CD4-positive, alpha-beta T cell treated with Interleukin-17A for 1 hour (primary cell): ENCODE results near the gene CFB.
"Not testable (repeated sequence)": the region's sequence is repeated elsewhere in the genome, so short reads cannot be mapped to it uniquely, and the experiment has no call there.

Source experiments
- DNase-seq: peaks from one replicate; pipeline ENCODE4 v3.0.0-alpha.2; 2020

Gene CFB

DNA sequence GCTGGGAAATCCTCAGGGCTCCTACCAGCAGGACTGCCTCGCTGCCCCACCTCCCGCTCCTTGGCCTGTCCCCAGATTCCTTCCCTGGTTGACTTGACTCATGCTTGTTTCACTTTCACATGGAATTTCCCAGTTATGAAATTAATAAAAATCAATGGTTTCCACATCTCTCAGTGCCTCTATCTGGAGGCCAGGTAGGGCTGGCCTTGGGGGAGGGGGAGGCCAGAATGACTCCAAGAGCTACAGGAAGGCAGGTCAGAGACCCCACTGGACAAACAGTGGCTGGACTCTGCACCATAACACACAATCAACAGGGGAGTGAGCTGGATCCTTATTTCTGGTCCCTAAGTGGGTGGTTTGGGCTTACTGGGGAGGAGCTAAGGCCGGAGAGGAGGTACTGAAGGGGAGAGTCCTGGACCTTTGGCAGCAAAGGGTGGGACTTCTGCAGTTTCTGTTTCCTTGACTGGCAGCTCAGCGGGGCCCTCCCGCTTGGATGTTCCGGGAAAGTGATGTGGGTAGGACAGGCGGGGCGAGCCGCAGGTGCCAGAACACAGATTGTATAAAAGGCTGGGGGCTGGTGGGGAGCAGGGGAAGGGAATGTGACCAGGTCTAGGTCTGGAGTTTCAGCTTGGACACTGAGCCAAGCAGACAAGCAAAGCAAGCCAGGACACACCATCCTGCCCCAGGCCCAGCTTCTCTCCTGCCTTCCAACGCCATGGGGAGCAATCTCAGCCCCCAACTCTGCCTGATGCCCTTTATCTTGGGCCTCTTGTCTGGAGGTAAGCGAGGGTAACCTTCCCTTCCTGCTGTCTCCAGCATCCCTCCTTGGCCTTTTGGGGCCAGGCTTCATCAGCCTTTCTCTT lies at the start of gene CFB:
Gene CFB, plus strand, starts transcription at position 589 of the 863 bp plus-strand sequence. Its CDS starts 127 bp downstream, at position 716.
- no peak for DNase-seq

GRCh38 chr6:31896493-31896855 lies 49.4 kb upstream of the CFB start:
- DNase-seq = no peak

GRCh38 chr6:31896856-31897611 lies 48.9 kb upstream of the CFB start:
- peak; percentile 16 for DNase-seq

GRCh38 chr6:31897612-31898382 lies 48.1 kb upstream of the CFB start, which contains the start of gene EHMT2:
Gene EHMT2 (minus strand): TSS chr6:31897698. CDS start chr6:31897677, 21 bp downstream.
- DNase-seq = peak; percentile 86

GRCh38 chr6:31898383-31899011 lies 47.4 kb upstream of the CFB start:
- DNase-seq = peak; percentile 73

- no peak for DNase-seq
Observed at GRCh38 chr6:31899215-31899614, 46.7 kb upstream of the CFB start.

- peak; percentile 37 for DNase-seq
Observed at GRCh38 chr6:31899882-31900722, 45.8 kb upstream of the CFB start.

DNA sequence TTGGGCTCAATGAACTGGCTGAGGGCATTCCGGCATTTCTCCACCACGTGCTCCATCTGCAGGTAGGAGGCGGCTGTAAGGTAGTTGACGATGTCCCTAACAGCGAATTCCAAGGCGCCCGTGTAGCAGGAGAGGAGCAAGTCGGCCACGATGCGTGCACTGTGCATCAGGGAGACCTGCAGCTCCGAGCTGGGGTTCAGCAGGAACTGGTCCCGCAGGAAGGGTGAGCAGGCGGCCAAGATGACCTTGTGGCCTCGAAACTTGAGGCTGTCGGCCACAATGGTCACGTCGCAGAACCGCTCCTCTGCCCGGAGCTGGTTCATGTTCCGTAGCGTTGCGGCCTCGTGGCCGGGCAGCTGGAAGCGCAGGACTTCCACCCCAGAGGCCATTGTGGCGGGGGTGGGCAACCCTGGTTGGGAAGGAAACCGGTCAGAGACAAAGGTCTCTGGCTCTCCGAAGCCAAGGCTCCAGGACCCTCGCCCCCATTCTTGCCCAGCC lies 44.9 kb upstream of the CFB start:
- no peak for DNase-seq

- DNase-seq = peak; percentile 66
Observed at GRCh38 chr6:31901415-31901952, 44.4 kb upstream of the CFB start.

DNA sequence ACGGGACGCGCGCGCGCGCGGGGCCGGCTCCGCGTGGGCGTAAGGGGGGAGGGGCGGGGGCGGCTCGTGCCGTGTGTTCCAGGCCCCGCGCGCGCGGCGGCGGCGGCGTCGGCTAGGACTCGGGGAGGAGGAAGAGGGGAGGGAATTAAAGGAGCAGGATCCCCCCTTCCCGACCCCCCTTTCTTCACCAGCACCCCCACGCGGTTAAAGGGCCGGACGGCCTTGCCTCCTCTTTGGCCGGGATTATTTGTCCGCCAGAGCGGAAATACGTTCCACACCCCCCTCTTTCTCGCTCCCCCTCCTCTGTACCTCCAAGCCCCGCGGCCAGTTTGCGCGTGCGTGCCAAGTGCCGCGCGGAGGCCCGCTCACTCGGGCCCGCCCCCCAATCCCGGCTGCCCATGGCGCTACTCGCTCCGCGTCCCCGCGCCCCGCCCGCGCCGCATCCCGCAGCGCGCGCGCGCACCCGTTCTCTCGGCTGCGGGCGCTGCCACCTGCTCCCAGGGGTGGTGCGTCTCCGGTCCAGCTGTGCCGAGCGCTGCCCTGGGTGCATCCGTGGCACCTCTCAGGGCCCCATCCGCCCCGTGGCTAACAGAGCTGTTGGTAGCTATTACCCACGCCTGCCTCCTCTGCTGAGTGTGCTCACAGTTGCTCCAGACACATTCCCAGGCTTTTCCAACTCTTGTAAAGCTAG lies 43.8 kb upstream of the CFB start, which contains the start of gene ZBTB12:
Gene ZBTB12, minus strand, starts transcription at position 134 of the 691 bp plus-strand sequence. CDS start 781 bp downstream, outside the sequence.
- peak; percentile 91 for DNase-seq

DNA sequence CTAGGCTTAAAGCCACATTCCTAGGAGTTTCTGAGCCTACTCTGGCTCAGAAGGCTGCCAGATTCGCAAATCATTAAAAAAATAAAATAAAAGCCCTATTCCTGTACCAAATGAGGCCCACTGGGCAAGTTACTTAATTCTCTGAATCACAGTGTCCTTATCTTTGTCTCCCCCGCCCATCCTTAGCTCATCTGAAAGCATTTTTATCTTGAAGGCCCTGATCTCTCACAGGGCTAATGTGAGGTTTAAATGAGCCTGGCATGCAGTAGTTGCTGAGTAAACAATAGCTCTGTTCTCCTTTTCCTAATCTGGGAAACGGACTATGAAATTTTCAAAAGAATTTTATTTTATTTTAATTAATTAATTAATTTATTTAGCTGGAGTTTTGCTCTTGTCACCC lies 41.9 kb upstream of the CFB start:
- DNase-seq = no peak

DNA sequence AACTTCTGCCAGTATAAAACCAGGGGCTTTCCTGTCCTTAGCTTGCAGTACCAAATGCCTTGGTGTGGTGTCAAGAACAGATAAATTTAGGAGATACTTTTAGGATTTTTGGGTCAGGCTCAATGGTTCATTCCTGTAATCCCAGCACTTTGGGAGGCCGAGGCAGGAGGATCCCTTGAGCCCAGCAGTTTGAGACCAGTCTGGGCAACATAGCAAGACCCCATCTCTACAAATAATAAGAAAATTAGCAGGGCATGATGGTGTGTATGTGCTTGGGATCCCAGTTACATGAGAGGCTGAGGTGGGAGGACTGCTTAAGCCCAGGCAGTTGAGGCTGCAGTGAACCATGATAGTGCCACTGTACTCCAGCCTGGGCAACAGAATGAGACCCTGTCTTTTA lies 40.9 kb upstream of the CFB start:
- DNase-seq = no peak

- DNase-seq = no peak
Observed at GRCh38 chr6:31906122-31906521, 39.8 kb upstream of the CFB start.

DNA sequence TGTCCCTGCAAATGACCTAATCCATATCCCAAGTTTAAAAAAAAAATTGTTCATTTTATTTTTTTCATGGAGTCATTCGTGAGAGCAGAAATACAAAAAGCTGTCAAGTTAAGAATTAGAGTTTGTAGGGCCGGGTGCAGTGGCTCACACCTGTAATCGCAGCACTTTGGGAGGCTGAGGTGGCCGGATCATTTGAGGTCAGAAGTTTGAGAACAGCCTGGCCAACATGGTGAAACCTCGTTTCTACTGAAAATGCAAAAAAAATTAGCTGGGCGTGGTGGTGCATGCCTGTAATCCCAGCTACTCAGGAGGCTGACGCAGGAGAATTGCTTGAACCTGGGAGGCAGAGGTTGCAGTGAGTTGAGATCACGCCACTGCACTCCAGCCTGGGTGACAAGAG lies 39.2 kb upstream of the CFB start:
- not testable (repeated sequence) for DNase-seq

DNA sequence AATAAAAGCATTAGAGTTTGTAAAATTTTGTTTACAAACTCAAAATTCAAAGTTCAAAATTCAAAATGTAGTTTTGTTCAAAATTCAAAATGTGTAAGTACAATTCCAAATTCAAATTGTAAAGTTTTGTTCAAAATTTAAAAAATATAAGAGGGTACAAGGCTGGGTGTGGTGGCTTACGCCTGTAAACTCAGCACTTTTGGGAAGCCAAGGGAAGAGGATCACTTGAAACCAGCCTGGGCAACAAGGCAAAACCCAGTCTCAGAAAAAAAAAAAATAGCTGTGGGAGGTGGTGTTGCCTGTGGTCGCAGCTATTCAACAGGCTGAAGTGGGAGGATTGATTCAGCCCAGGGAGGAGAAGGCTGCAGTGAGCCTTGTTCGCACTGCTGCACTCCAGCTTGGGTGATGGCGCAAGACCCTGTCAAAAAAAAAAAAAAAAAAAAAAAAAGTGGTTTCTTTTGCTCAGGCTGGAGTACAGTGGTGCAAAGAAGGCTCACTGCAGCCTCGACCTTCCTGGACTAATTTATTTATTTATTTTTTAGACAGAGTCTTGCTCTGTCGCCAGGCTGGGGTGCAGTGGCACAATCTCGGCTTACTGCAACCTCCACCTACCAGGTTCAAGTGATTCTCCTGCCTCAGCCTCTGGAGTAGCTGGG lies 38.6 kb upstream of the CFB start:
- no peak for DNase-seq

- DNase-seq = not testable (repeated sequence)
Observed at GRCh38 chr6:31908255-31908654, 37.6 kb upstream of the CFB start.

- no peak for DNase-seq
Observed at GRCh38 chr6:31908791-31909190, 37.1 kb upstream of the CFB start.

DNA sequence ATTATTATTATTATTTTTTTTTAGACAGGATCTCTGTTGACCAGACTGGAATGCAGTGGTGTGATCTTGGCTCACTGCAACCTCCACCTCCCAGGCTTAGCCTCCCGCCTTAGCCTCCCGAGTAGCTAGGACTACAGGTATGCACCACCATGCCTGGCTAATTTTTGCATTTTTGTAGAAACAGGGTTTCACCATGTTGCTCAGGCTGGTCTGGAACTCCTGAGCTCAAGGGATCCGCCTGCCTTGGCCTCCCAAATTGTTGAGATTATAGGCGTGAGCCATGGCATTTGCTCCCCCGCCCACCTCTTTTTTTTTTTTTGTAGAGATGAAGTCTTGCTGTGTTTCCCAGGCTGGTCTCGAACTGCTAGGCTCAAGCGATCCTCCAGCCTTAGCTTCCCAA lies 36.6 kb upstream of the CFB start:
- DNase-seq = not testable (repeated sequence)

GRCh38 chr6:31911826-31912585 lies 33.9 kb upstream of the CFB start:
- no peak for DNase-seq
